ENCODE measurements around the gene SLC39A6.
A peak's percentile ranks its signal among the peaks of the same experiment; 100 is the strongest.
"Not testable (repeated sequence)": the region's sequence is repeated elsewhere in the genome, so short reads cannot be mapped to it uniquely, and the experiment has no call there.

SLC39A6 gene

GRCh38 chr18:36095936-36096519 is 33.1 kb downstream of the SLC39A6 start:
- peak; percentile 63 for DNase-seq

GRCh38 chr18:36094431-36094830 is 34.7 kb downstream of the SLC39A6 start:
- no peak for DNase-seq

GRCh38 chr18:36092116-36092515 is 37.0 kb downstream of the SLC39A6 start:
- not testable (repeated sequence) for DNase-seq

- DNase-seq: no peak
Observed at GRCh38 chr18:36089001-36089400, 40.1 kb downstream of the SLC39A6 start.

- no peak for DNase-seq
Observed at GRCh38 chr18:36088256-36088655, 40.9 kb downstream of the SLC39A6 start.

- DNase-seq: no peak
Observed at GRCh38 chr18:36086186-36086585, 43.0 kb downstream of the SLC39A6 start.

- no peak for DNase-seq
Observed at GRCh38 chr18:36085195-36085594, 43.9 kb downstream of the SLC39A6 start.

- DNase-seq: no peak
Observed at GRCh38 chr18:36083729-36084128, 45.4 kb downstream of the SLC39A6 start.

- DNase-seq: not testable (repeated sequence)
Observed at GRCh38 chr18:36081118-36081517, 48.0 kb downstream of the SLC39A6 start.

- no peak for DNase-seq
Observed at GRCh38 chr18:36078751-36079529, 50.2 kb downstream of the SLC39A6 start.

- not testable (repeated sequence) for DNase-seq
Observed at GRCh38 chr18:36077764-36078163, 51.4 kb downstream of the SLC39A6 start.

- no peak for DNase-seq
Observed at GRCh38 chr18:36075862-36076587, 53.1 kb downstream of the SLC39A6 start.

GRCh38 chr18:36074435-36074834 is 54.7 kb downstream of the SLC39A6 start:
- DNase-seq: no peak

GRCh38 chr18:36073676-36074075 is 55.5 kb downstream of the SLC39A6 start:
- DNase-seq: no peak

- DNase-seq: not testable (repeated sequence)
Observed at GRCh38 chr18:36072406-36072805, 56.7 kb downstream of the SLC39A6 start.

GRCh38 chr18:36067055-36067957 is 61.8 kb downstream of the SLC39A6 start, which contains the start of gene RPRD1A:
TSS of gene RPRD1A (minus strand) at chr18:36067559. CDS start at chr18:36067404, 155 bp downstream.
- DNase-seq: peak; percentile 93

GRCh38 chr18:36066686-36067054 is 62.5 kb downstream of the SLC39A6 start:
- no peak for DNase-seq

GRCh38 chr18:36066001-36066400 is 63.1 kb downstream of the SLC39A6 start:
- no peak for DNase-seq

GRCh38 chr18:36064809-36065079 is 64.4 kb downstream of the SLC39A6 start:
- not testable (repeated sequence) for DNase-seq

GRCh38 chr18:36064027-36064808 is 64.9 kb downstream of the SLC39A6 start:
- no peak for DNase-seq

GRCh38 chr18:36058674-36059073 is 70.5 kb downstream of the SLC39A6 start:
- no peak for DNase-seq
